Gastrocnemius medialis (tissue), 4 donors: Measurements from ENCODE around the gene ATIC.
"Not testable (repeated sequence)": the region's sequence is repeated elsewhere in the genome, so short reads cannot be mapped to it uniquely, and the experiment has no call there.

Experiments
- POLR2A ChIP-seq, 2 donors: fragments of 450-650 bp; IDR thresholded peaks; one replicate each; pipeline ENCODE4 v1.6.1; 2017; ENCODE audit warnings: antibody characterized with exemption in 2 of 2, mild to moderate bottlenecking in 2 of 2, moderate library complexity in 2 of 2
- TF ChIP-seq, protein P1 (sequence below), 5 experiments: fragments of 450-650 bp in 3 of 5; fragments of 200-600 bp in 2 of 5; sonication (generic) in 2 of 5; IDR thresholded peaks in 4 of 5; conservative IDR thresholded peaks in 1 of 5; 1 replicate in 4 of 5; 2 replicates in 1 of 5; pipeline ENCODE4 v1.5.1; 2016 to 2019; ENCODE audit warnings: antibody characterized with exemption in 5 of 5, mild to moderate bottlenecking in 3 of 5, moderate library complexity in 3 of 5

DNA sequence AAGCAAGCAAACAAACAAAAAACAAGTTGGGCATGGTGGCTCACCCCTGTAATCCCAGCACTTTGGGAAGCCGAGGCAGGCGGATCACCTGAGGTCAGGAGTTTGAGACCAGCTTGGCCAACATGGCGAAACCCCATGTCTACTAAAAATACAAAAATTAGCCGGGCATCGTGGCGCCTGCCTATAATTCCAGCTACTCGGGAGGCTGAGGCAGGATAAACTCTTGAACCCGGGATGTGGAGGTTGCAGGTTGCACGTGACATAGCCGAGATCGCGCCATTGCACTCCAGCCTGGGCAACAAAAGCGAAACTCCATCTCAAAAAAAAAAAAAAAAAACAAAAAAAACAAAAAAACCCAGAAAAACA is 617 bp upstream of the ATIC start:
- TF ChIP-seq, protein P1, sequence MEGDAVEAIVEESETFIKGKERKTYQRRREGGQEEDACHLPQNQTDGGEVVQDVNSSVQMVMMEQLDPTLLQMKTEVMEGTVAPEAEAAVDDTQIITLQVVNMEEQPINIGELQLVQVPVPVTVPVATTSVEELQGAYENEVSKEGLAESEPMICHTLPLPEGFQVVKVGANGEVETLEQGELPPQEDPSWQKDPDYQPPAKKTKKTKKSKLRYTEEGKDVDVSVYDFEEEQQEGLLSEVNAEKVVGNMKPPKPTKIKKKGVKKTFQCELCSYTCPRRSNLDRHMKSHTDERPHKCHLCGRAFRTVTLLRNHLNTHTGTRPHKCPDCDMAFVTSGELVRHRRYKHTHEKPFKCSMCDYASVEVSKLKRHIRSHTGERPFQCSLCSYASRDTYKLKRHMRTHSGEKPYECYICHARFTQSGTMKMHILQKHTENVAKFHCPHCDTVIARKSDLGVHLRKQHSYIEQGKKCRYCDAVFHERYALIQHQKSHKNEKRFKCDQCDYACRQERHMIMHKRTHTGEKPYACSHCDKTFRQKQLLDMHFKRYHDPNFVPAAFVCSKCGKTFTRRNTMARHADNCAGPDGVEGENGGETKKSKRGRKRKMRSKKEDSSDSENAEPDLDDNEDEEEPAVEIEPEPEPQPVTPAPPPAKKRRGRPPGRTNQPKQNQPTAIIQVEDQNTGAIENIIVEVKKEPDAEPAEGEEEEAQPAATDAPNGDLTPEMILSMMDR (IDR thresholded peaks at IDR 0.05 in 4 of 5, conservative IDR thresholded peaks at IDR 0.05 in 1 of 5): not testable (repeated sequence)
- not testable (repeated sequence) for TF ChIP-seq POLR2A (IDR thresholded peaks at IDR 0.05)
